Esophagus muscularis mucosa (tissue), 4 donors: ENCODE measurements around the gene SEC24D. TPM values are rescaled to one million over a fixed set of nuclear protein-coding genes. Genes with fewer than 3 reads are reported as not detected.

ENCODE experiments used
- DNase-seq: peaks from one replicate; pipeline ENCODE4 v3.0.0-alpha.2; 2017; ENCODE audit errors: extremely low spot score
- H3K27ac ChIP-seq, 4 donors: fragments of 200-600 bp; sonication (generic); replicated peaks in 1 of 4; 1 replicate in 3 of 4; 2 replicates in 1 of 4; pipeline ENCODE4 v1.5.1; 2016 to 2019; ENCODE audit warnings: mild to moderate bottlenecking in 1 of 4
- H3K27me3 ChIP-seq, 4 donors: fragments of 200-600 bp; sonication (generic); one replicate each; pipeline versions ENCODE4 v1.5.1 to v1.6.0; 2016 to 2019
- H3K36me3 ChIP-seq, 4 donors: fragments of 200-600 bp; sonication (generic); one replicate each; pipeline ENCODE4 v1.5.1; 2016 to 2019
- H3K4me1 ChIP-seq, 4 donors: fragments of 200-600 bp; sonication (generic); one replicate each; pipeline ENCODE4 v1.5.1; 2016 to 2019
- H3K4me3 ChIP-seq, 4 donors: fragments of 200-600 bp; sonication (generic); 1 replicate in 2 of 4; 2 replicates in 2 of 4; pipeline ENCODE4 v1.5.1; 2016 to 2019; ENCODE audit warnings: mild to moderate bottlenecking in 4 of 4, moderate library complexity in 1 of 4
- H3K9me3 ChIP-seq, 4 donors: fragments of 200-600 bp; sonication (generic); 1 replicate in 3 of 4; 2 replicates in 1 of 4; pipeline ENCODE4 v1.5.1; 2016 to 2019
- EP300 ChIP-seq: sonication (generic); formaldehyde crosslinking; IDR thresholded peaks from one replicate; pipeline ENCODE4 v1.6.1; 2017; ENCODE audit warnings: antibody characterized with exemption
- POLR2A ChIP-seq: fragments of 450-650 bp; IDR thresholded peaks from one replicate; pipeline ENCODE4 v1.6.1; 2017; ENCODE audit warnings: antibody characterized with exemption, moderate library complexity, mild to moderate bottlenecking, low read depth
- POLR2AphosphoS5 ChIP-seq, 2 donors: sonication (generic); formaldehyde crosslinking; IDR thresholded peaks; one replicate each; pipeline ENCODE4 v1.6.1; 2017; ENCODE audit warnings: antibody characterized with exemption in 2 of 2
- WGBS: methylation state at CpG from one replicate; pipeline ENCODE4 v1.1.5; 2018; 5-methylcytosine and 5-hydroxymethylcytosine counted together
- intact Hi-C: fragments of 100-400 bp; cut with DNase I; formaldehyde crosslinking; loops from one replicate; pipeline ENCODE4 v1.15.1; 2023
- total RNA-seq, 4 donors: library from RNA; depleted of rRNA; stranded (reverse); fragments of >200 nt; gene quantifications; one replicate each; pipeline versions ENCODE4 v1.1.0 to v1.2.1, GENCODE V29; 2016
- TF ChIP-seq, protein P1 (sequence below), 3 experiments: fragments of 200-600 bp in 2 of 3; fragments of 450-650 bp in 1 of 3; sonication (generic) in 2 of 3; IDR thresholded peaks; one replicate each; pipeline ENCODE4 v1.5.1; 2017 to 2019; ENCODE audit warnings: antibody characterized with exemption in 3 of 3, mild to moderate bottlenecking in 2 of 3, moderate library complexity in 1 of 3

SEC24D gene
- total RNA-seq, 4 donors from 2014 or later, result 29.1 to 41.5 (median 37.0) TPM

DNA sequence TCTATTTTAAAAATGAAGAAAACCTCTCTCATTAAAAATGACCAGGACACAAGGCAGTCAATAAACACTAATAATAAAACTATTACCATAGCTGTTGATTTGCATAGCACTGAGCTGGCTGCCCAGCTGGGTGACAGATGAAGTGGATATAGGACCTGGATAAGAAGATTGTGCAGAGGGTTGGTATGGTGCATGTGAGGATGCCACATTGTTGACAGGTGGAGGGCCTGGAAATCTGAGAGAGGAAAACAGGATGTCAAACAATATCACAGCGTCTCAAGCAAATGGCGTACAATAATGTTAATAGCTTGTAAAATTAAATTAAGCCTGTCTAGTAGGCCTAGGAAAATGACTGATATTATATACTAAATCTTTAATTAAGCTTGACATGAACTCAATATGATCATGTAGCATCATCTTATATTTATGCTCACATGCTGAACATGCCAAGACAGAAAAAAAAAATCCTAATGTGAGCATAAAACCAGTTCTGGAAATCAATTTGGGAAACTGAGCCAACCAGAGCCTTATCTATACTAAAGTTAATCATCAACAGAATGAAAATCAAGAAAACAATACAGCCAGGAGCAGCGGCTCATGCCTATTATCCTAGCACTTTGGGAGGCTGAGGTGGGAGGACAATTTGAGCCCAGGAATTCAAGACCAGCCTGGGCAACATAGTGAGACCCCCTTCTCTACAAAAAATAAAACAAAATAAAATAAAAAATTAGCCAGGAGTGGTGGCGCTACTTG, 18.6 kb downstream of the SEC24D start:
- TF ChIP-seq, protein P1, sequence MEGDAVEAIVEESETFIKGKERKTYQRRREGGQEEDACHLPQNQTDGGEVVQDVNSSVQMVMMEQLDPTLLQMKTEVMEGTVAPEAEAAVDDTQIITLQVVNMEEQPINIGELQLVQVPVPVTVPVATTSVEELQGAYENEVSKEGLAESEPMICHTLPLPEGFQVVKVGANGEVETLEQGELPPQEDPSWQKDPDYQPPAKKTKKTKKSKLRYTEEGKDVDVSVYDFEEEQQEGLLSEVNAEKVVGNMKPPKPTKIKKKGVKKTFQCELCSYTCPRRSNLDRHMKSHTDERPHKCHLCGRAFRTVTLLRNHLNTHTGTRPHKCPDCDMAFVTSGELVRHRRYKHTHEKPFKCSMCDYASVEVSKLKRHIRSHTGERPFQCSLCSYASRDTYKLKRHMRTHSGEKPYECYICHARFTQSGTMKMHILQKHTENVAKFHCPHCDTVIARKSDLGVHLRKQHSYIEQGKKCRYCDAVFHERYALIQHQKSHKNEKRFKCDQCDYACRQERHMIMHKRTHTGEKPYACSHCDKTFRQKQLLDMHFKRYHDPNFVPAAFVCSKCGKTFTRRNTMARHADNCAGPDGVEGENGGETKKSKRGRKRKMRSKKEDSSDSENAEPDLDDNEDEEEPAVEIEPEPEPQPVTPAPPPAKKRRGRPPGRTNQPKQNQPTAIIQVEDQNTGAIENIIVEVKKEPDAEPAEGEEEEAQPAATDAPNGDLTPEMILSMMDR (IDR thresholded peaks at IDR 0.05), result no peak
- no peak overlapping the region for H3K27ac ChIP-seq
- no peak for DNase-seq
- H3K4me3 ChIP-seq, result no peak overlapping the region
- no peaks in the 10 kb centered on the region for H3K9me3 ChIP-seq
- H3K36me3 ChIP-seq, result peaks cover 25 to 42% (median 37%) of the 10 kb centered on the region in 4 donors
- peaks cover 0 to 9% (median 0%) of the 10 kb centered on the region in 4 donors for H3K4me1 ChIP-seq
- intact Hi-C loops, result no loop called here
- 92% methylated on average over 4 of the region's 4 CpGs for WGBS
- H3K27me3 ChIP-seq, result no peaks in the 10 kb centered on the region

- DNase-seq, result no peak
- no peaks in the 10 kb centered on the region for H3K27me3 ChIP-seq
- 0% methylated on average over 1 of the region's 1 CpG for WGBS
- intact Hi-C loops, result no loop called here
- H3K4me1 ChIP-seq, result peaks cover 4 to 9% (median 5%) of the 10 kb centered on the region in 4 donors
- H3K9me3 ChIP-seq, result no peaks in the 10 kb centered on the region
- H3K27ac ChIP-seq, result no peak overlapping the region
- peaks cover 25 to 46% (median 40%) of the 10 kb centered on the region in 4 donors for H3K36me3 ChIP-seq
- no peak for TF ChIP-seq EP300
- no peak for TF ChIP-seq POLR2AphosphoS5 (IDR thresholded peaks at IDR 0.05)
- no peak for TF ChIP-seq POLR2A
- TF ChIP-seq, protein P1 (IDR thresholded peaks at IDR 0.05), result no peak
- H3K4me3 ChIP-seq, result no peak overlapping the region
These were observed 19.3 kb downstream of the SEC24D start for GRCh38 chr4:118816538-118817177.

DNA sequence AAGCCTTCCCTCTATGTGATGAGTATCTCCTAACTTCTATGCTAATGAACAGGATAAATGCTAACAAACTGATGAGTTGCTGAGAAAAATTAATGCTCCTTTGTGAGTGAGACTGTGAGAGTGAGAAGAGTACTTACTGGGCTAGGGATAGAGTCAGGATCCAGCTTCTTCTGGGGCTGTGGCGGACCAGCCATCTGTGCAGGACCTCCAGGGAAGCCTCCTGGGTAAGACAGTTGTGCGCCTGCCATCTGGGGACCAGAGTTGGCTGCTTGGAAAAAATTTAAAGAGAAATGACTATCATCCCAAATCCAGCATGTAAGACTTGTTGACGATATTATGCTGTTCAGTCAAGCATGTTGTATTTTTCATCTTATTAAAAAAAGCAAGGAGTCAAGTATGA, 21.0 kb downstream of the SEC24D start:
- Histone ChIP-seq H3K36me3 (peaks cover 25 to 62% (median 45%) of the 10 kb centered on the region in 4 donors), H3K9me3 (no peaks in the 10 kb centered on the region), H3K27ac (no peak overlapping the region), H3K27me3 (no peaks in the 10 kb centered on the region), H3K4me1 (peaks cover 8 to 21% (median 20%) of the 10 kb centered on the region in 4 donors), H3K4me3 (no peak overlapping the region)
- WGBS, result 98% methylated on average over 3 of the region's 3 CpGs
- intact Hi-C loops, result no loop called here
- no peak for DNase-seq
- TF ChIP-seq, protein P1 (IDR thresholded peaks at IDR 0.05), result no peak
- TF ChIP-seq POLR2AphosphoS5 (IDR thresholded peaks at IDR 0.05), result no peak
- TF ChIP-seq POLR2A, result no peak
- no peak for TF ChIP-seq EP300

- Histone ChIP-seq H3K9me3 (no peaks in the 10 kb centered on the region), H3K36me3 (peaks cover 25 to 71% (median 53%) of the 10 kb centered on the region in 4 donors), H3K27me3 (no peaks in the 10 kb centered on the region), H3K4me1 (peaks cover 8 to 21% (median 20%) of the 10 kb centered on the region in 4 donors), H3K4me3 (no peak overlapping the region), H3K27ac (no peak overlapping the region)
- DNase-seq, result no peak
- WGBS, result 93% methylated on average over 4 of the region's 4 CpGs
- intact Hi-C loops, result no loop called here
- no peak for TF ChIP-seq POLR2AphosphoS5 (IDR thresholded peaks at IDR 0.05)
- TF ChIP-seq EP300, result no peak
- no peak for TF ChIP-seq POLR2A
- TF ChIP-seq, protein P1 (IDR thresholded peaks at IDR 0.05), result no peak
These were observed 21.9 kb downstream of the SEC24D start for GRCh38 chr4:118814058-118814457.
